IPS-18a (cell line): ENCODE data around the gene TIMMDC1.
A peak's percentile ranks its signal among the peaks of the same experiment; 100 is the strongest.

Experiments used
- H3K27ac ChIP-seq: one replicate; pipeline ENCODE4 v1.5.1; 2013; ENCODE audit warnings: low read length
- H3K27me3 ChIP-seq: one replicate; pipeline ENCODE4 v1.6.1; 2013; ENCODE audit warnings: mild to moderate bottlenecking, low read length; ENCODE audit not compliant: control insufficient read depth, insufficient read depth
- H3K36me3 ChIP-seq: one replicate; pipeline ENCODE4 v1.6.1; 2013; ENCODE audit warnings: low read depth, low read length; ENCODE audit not compliant: control insufficient read depth
- H3K4me1 ChIP-seq: one replicate; pipeline ENCODE4 v1.6.1; 2013; ENCODE audit warnings: low read depth, low read length; ENCODE audit not compliant: control insufficient read depth
- H3K4me3 ChIP-seq: one replicate; pipeline ENCODE4 v1.5.1; 2013; ENCODE audit warnings: low read length
- H3K9ac ChIP-seq: one replicate; pipeline ENCODE4 v1.6.1; 2013; ENCODE audit warnings: mild to moderate bottlenecking, low read length, moderate library complexity
- H3K9me3 ChIP-seq: one replicate; pipeline ENCODE4 v1.6.1; 2013; ENCODE audit warnings: low read depth, low read length; ENCODE audit not compliant: control insufficient read depth

Gene TIMMDC1

DNA sequence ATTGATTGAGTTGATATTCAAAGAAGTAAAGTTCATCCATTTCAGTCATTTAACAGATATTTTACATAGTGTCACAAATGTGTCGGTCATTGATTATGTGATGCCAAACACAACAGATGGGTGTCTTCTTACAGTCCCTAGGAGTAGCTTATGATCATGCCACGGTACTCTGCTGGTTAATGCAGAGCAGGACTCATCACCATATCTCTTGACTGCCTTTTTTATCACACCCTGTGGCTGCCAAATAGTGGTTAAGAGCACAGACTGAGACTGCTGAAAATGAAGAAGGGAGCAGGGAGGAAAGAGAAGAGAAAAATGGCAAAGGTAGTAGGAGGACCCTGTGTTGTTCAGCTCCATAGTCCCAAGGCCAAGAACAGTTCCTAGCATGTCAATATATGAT, 12.8 kb upstream of the TIMMDC1 start:
- Histone ChIP-seq H3K4me1 (no peaks in the 10 kb centered on the region), H3K9ac (no peak overlapping the region), H3K36me3 (peaks cover 41% of the 10 kb centered on the region), H3K27me3 (no peaks in the 10 kb centered on the region), H3K9me3 (no peaks in the 10 kb centered on the region), H3K27ac (no peak overlapping the region), H3K4me3 (no peak overlapping the region)

GRCh38 chr3:119490153-119490552, 8.2 kb upstream of the TIMMDC1 start:
- Histone ChIP-seq H3K9ac (no peak overlapping the region), H3K36me3 (peaks cover 33% of the 10 kb centered on the region), H3K27me3 (no peaks in the 10 kb centered on the region), H3K27ac (no peak overlapping the region), H3K4me1 (no peaks in the 10 kb centered on the region), H3K4me3 (no peak overlapping the region), H3K9me3 (no peaks in the 10 kb centered on the region)

- Histone ChIP-seq H3K9me3 (no peaks in the 10 kb centered on the region), H3K4me1 (peaks cover under 1% of the 10 kb centered on the region), H3K36me3 (peaks cover 14% of the 10 kb centered on the region), H3K27me3 (no peaks in the 10 kb centered on the region), H3K4me3 (no peak overlapping the region), H3K27ac (no peak overlapping the region), H3K9ac (no peak overlapping the region)
These were observed 6.2 kb upstream of the TIMMDC1 start for GRCh38 chr3:119492128-119492527.

DNA sequence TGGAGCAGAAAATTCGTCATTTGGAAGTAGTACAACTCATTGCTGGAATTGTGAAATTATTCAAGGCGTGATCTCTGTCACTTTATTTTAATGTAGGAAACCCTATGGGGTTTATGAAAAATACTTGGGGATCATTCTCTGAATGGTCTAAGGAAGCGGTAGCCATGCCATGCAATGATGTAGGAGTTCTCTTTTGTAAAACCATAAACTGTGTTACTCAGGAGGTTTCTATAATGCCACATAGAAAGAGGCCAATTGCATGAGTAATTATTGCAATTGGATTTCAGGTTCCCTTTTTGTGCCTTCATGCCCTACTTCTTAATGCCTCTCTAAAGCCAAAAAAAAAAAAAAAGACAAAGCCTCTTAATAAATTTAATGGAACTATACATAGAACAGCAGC, 5.5 kb upstream of the TIMMDC1 start:
- H3K4me1 ChIP-seq = peaks cover 7% of the 10 kb centered on the region
- H3K4me3 ChIP-seq = no peak overlapping the region
- peaks cover 11% of the 10 kb centered on the region for H3K36me3 ChIP-seq
- no peak overlapping the region for H3K27ac ChIP-seq
- no peak overlapping the region for H3K9ac ChIP-seq
- no peaks in the 10 kb centered on the region for H3K9me3 ChIP-seq
- no peaks in the 10 kb centered on the region for H3K27me3 ChIP-seq

DNA sequence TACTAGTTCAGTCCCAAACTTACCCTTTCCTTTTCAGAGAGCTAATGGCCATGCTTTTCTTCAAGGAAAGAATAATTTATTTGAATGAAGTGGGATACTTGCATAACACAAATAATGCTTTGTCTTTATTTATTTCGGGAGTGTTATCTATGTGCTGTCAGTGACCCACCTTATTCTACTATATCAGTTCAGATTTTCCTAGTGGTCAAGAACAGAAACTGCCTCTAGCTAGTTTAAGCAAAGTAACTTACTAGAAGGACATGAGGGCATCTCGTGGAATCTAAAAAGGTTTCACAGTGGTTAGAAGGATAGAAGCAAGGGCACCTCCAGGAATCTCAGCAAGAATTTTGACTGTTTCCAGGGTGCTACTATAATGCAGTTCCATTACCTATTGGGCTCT, 3.8 kb upstream of the TIMMDC1 start:
- peaks cover 8% of the 10 kb centered on the region for H3K4me1 ChIP-seq
- H3K27ac ChIP-seq = no peak overlapping the region
- no peaks in the 10 kb centered on the region for H3K9me3 ChIP-seq
- no peak overlapping the region for H3K9ac ChIP-seq
- H3K4me3 ChIP-seq = no peak overlapping the region
- no peaks in the 10 kb centered on the region for H3K27me3 ChIP-seq
- no peaks in the 10 kb centered on the region for H3K36me3 ChIP-seq

GRCh38 chr3:119497820-119498185, 544 bp upstream of the TIMMDC1 start:
- Histone ChIP-seq H3K9me3 (no peaks in the 10 kb centered on the region), H3K27me3 (no peaks in the 10 kb centered on the region), H3K4me1 (peaks cover 10% of the 10 kb centered on the region), H3K4me3 (peak overlapping the region; percentile 99), H3K27ac (no peak overlapping the region), H3K36me3 (peaks cover 7% of the 10 kb centered on the region), H3K9ac (peak overlapping the region; percentile 92)

GRCh38 chr3:119500265-119500664, 1.9 kb downstream of the TIMMDC1 start:
- Histone ChIP-seq H3K4me3 (peak overlapping the region; percentile 99), H3K27ac (no peak overlapping the region), H3K9ac (no peak overlapping the region), H3K36me3 (peaks cover 24% of the 10 kb centered on the region), H3K4me1 (peaks cover 10% of the 10 kb centered on the region), H3K9me3 (no peaks in the 10 kb centered on the region), H3K27me3 (no peaks in the 10 kb centered on the region)

DNA sequence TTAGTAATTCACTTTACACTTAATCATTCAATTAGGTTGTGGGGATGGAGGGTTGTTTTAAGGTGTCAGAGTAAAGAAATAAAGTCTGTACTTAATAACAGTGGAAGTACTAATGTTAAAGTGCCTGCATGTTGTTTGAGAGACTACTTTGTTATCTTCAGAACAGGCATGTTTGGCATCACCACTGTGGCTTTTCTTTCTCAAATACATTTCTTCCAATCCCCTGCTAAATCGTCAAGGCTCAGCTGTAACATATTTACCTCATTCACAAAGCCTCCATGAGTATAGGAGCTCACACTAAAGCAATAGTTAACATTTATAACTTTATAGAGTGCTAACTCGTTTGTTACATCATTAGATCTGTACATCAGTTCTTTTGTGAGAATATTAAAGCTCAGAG, 2.6 kb downstream of the TIMMDC1 start:
- Histone ChIP-seq H3K4me1 (peaks cover 10% of the 10 kb centered on the region), H3K27ac (no peak overlapping the region), H3K4me3 (no peak overlapping the region), H3K9ac (no peak overlapping the region), H3K36me3 (peaks cover 30% of the 10 kb centered on the region), H3K27me3 (no peaks in the 10 kb centered on the region), H3K9me3 (no peaks in the 10 kb centered on the region)

DNA sequence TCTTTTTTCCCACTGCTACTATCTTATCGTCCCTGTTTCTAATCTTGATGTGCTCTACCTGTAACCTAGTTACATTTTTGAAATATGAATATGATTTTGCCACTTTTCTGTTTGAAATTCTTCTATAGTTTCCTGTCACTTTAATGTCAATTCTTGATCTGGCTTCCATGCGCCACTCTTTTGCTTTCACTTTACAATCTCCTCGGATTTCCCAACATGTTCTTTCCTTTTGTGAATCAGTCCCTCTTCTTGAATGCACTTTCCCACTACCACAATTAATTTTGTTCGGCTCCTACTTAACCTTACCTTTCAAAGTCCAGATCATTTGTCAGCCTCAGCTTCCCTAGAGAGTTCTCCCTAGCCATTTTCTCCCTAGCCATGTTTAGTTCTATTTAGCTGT, 8.3 kb downstream of the TIMMDC1 start:
- H3K27me3 ChIP-seq = no peaks in the 10 kb centered on the region
- no peak overlapping the region for H3K4me3 ChIP-seq
- no peaks in the 10 kb centered on the region for H3K4me1 ChIP-seq
- H3K36me3 ChIP-seq = peaks cover 60% of the 10 kb centered on the region
- no peak overlapping the region for H3K9ac ChIP-seq
- no peak overlapping the region for H3K27ac ChIP-seq
- H3K9me3 ChIP-seq = no peaks in the 10 kb centered on the region

DNA sequence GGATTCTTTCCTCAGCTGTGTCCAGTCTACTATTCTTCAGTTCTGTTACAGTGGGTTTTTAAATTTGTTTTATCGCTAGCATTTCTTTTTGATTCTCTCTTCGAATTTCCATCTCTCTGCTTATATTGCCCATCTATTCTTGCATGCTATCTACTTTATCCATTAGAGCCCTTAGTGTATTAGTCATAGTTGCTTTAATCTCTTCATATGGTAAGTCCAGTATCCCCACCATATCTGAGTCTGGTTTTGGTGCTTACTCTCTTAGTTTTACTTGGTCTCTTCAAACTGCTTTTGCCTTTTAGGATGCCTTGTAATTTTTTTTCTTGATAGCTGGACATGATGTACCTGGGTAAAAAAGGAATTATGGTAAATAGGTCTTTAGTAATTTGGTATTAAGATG, 9.1 kb downstream of the TIMMDC1 start:
- Histone ChIP-seq H3K36me3 (peaks cover 60% of the 10 kb centered on the region), H3K9ac (no peak overlapping the region), H3K4me1 (no peaks in the 10 kb centered on the region), H3K4me3 (no peak overlapping the region), H3K9me3 (no peaks in the 10 kb centered on the region), H3K27ac (no peak overlapping the region), H3K27me3 (no peaks in the 10 kb centered on the region)

GRCh38 chr3:119508172-119508845, 10.0 kb downstream of the TIMMDC1 start:
- no peak overlapping the region for H3K4me3 ChIP-seq
- peaks cover 61% of the 10 kb centered on the region for H3K36me3 ChIP-seq
- no peak overlapping the region for H3K27ac ChIP-seq
- H3K9ac ChIP-seq = no peak overlapping the region
- H3K9me3 ChIP-seq = no peaks in the 10 kb centered on the region
- H3K27me3 ChIP-seq = no peaks in the 10 kb centered on the region
- H3K4me1 ChIP-seq = no peaks in the 10 kb centered on the region

DNA sequence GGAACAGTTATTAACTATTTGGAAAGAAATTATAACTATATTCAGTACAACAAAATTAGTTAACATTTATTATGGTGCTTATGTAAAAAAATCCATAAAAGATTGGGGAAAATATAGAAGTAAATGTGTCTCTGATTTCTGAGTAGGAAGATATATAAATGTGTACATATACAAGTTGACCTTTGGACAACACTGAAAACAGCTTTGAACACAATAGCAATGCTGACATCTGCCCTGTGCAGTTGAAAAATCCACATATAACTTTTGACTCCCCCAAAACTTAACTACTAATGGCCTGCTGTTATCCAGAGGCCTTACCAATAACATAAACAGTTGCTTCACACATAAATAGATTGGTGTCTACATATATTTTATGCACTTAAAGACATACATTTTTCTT, 12.3 kb downstream of the TIMMDC1 start:
- Histone ChIP-seq H3K27me3 (no peaks in the 10 kb centered on the region), H3K4me3 (no peak overlapping the region), H3K9me3 (no peaks in the 10 kb centered on the region), H3K4me1 (no peaks in the 10 kb centered on the region), H3K27ac (no peak overlapping the region), H3K9ac (no peak overlapping the region), H3K36me3 (peaks cover 66% of the 10 kb centered on the region)
